ENCODE measurements around the gene TMTC2. TPM values are rescaled to one million over a fixed set of nuclear protein-coding genes. Genes with fewer than 3 reads are reported as not detected.

The TMTC2 gene
- total and polyA plus RNA-seq, 2 experiments from 2014 or later, result 1.5 to 12.0 TPM

DNA sequence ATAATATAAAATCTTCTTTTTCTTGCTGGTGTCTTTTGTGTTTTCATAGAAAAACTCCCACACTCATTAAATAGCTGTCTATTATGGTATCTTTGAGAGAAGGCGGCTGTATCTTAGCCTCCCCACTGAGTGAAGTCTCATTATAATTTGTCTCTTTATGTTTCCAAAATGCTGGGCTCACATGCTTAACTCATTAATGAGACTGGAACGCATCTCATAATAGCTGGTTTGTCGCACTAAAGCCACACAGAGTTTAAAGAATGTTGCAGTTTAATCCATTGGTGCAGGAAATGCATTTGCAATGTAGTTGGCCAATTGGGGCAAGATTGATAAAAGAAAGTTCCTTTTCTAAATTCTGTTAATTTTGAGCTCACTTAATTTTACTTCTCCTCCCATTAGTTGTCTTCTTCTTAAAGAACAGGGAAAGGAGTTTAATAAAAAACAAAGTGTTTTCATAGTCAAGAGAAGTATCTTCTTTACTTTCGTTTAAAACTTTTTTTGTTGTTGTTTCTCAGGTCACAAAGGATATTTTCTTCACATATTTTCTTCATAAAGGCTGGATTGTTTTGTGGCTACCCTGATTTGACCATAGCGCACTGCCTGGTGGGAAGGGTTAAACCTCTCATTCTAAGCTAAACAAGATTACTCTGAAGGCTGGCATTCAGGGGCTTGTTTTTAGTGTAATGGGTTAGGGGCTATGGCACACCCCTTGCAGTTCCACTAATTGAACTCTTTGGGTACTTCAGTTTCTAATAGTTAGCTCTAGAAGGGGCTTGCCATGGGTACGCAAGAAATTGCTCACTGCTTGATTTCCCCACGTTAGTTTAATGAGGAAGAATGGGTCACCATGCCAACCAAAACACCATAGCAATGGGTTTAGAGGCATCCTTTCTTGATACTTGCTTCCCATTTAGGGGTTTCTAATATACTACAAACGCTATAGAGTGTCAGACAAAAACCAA is 197.0 kb downstream of the TMTC2 start:
- H3K79me2 ChIP-seq, result no peaks in the 10 kb centered on the region
- H3K4me3 ChIP-seq, result no peak overlapping the region
- TF ChIP-seq, protein P1, sequence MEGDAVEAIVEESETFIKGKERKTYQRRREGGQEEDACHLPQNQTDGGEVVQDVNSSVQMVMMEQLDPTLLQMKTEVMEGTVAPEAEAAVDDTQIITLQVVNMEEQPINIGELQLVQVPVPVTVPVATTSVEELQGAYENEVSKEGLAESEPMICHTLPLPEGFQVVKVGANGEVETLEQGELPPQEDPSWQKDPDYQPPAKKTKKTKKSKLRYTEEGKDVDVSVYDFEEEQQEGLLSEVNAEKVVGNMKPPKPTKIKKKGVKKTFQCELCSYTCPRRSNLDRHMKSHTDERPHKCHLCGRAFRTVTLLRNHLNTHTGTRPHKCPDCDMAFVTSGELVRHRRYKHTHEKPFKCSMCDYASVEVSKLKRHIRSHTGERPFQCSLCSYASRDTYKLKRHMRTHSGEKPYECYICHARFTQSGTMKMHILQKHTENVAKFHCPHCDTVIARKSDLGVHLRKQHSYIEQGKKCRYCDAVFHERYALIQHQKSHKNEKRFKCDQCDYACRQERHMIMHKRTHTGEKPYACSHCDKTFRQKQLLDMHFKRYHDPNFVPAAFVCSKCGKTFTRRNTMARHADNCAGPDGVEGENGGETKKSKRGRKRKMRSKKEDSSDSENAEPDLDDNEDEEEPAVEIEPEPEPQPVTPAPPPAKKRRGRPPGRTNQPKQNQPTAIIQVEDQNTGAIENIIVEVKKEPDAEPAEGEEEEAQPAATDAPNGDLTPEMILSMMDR (IDR thresholded peaks at IDR 0.05; ENCODE audit: poor library complexity), result no peak
- TF ChIP-seq EZH2phosphoT487 (IDR thresholded peaks at IDR 0.05; ENCODE audit: low read depth, severe bottlenecking, unreplicated experiment), result no peak
- H3K4me1 ChIP-seq (ENCODE audit: insufficient read depth), result no peaks in the 10 kb centered on the region
- WGBS (ENCODE audit: low lambda C conversion rate, missing lambda C conversion rate), result 94% methylated on average over 8 of the region's 8 CpGs
- no peaks in the 10 kb centered on the region for H3K9me3 ChIP-seq (ENCODE audit: low read depth)
- H3K9me2 ChIP-seq (replicated peaks; ENCODE audit: insufficient read depth), result no peaks in the 10 kb centered on the region
- no peaks in the 10 kb centered on the region for H3K27me3 ChIP-seq
- H3K36me3 ChIP-seq (replicated peaks; ENCODE audit: insufficient read depth, low read depth), result no peaks in the 10 kb centered on the region
- no peak overlapping the region for H3K27ac ChIP-seq
- no peak overlapping the region for H3K4me2 ChIP-seq
- H2AFZ ChIP-seq, result no peak overlapping the region
- no peaks in the 10 kb centered on the region for H4K20me1 ChIP-seq (ENCODE audit: insufficient read depth, poor library complexity, severe bottlenecking)
- DNase-seq (ENCODE audit: low spot score), result no peak

DNA sequence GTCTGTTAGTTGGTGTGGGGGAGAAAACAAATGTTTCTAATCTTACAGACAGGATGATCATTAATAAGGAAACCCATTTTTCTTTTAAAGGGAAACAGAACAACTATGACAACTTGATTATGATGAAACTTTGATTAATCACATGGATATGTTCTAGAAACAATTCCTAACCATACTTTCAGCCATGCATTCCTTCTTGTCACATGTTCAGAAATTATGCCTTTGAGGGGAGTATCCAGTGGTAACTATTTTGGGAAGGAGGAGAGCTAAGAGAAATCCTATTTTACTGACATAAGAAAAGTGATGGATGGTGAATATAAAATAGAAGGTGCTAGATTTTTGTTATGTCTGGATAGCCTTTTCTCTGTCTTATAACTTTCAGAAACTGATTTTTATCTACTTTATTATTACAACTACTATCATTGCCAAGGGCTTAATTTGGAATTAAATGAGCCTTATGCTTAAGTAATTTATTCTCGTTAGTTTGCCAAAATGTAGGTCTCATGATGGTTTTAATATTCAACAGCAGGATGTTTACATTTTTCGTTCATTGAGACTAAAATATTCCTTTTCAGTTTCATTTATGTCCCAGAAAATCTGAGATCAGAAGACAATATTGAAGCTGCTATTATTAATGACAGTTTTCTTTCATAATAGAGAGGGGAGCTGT is 200.1 kb downstream of the TMTC2 start:
- no peaks in the 10 kb centered on the region for H3K4me1 ChIP-seq (ENCODE audit: insufficient read depth)
- H4K20me1 ChIP-seq (ENCODE audit: insufficient read depth, poor library complexity, severe bottlenecking), result no peaks in the 10 kb centered on the region
- TF ChIP-seq, protein P1 (IDR thresholded peaks at IDR 0.05; ENCODE audit: poor library complexity), result no peak
- TF ChIP-seq EZH2 (IDR thresholded peaks at IDR 0.05; ENCODE audit: borderline replicate concordance), result no peak
- no peak for TF ChIP-seq EZH2phosphoT487 (IDR thresholded peaks at IDR 0.05; ENCODE audit: low read depth, severe bottlenecking, unreplicated experiment)
- no peaks in the 10 kb centered on the region for H3K36me3 ChIP-seq (replicated peaks; ENCODE audit: insufficient read depth, low read depth)
- no peaks in the 10 kb centered on the region for H3K27me3 ChIP-seq
- H2AFZ ChIP-seq, result no peak overlapping the region
- H3K9me2 ChIP-seq (replicated peaks; ENCODE audit: insufficient read depth), result no peaks in the 10 kb centered on the region
- no peak overlapping the region for H3K4me2 ChIP-seq
- no peak overlapping the region for H3K27ac ChIP-seq
- DNase-seq (ENCODE audit: low spot score), result no peak
- WGBS (ENCODE audit: low lambda C conversion rate, missing lambda C conversion rate), result 84% methylated on average over 2 of the region's 2 CpGs
- no peaks in the 10 kb centered on the region for H3K79me2 ChIP-seq
- H3K4me3 ChIP-seq, result no peak overlapping the region
- H3K9me3 ChIP-seq (ENCODE audit: low read depth), result no peaks in the 10 kb centered on the region

DNA sequence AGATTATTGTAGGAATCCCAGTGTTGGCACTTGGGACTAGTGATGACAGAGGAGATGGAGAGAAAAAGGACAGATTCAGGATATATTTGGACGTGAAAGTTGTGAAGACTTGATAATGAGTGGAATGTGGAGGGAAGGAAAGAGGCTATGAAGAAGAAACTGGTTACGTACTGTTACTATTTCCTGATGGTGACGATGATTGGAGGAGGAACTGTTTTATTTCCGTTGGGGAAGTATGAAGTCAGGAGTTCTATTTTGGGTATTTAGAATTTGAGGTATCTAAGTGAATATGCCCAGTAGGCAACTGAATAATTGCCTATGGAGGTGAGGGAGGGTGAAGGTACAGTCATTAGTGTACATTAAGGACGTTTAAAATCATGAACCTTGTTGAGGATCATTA is 207.2 kb downstream of the TMTC2 start:
- H3K4me2 ChIP-seq, result no peak overlapping the region
- no peak overlapping the region for H2AFZ ChIP-seq
- no peak for DNase-seq (ENCODE audit: low spot score)
- no peak overlapping the region for H3K4me3 ChIP-seq
- 91% methylated on average over 5 of the region's 5 CpGs for WGBS (ENCODE audit: low lambda C conversion rate, missing lambda C conversion rate)
- TF ChIP-seq, protein P1 (IDR thresholded peaks at IDR 0.05; ENCODE audit: poor library complexity), result no peak
- no peak for TF ChIP-seq EZH2phosphoT487 (IDR thresholded peaks at IDR 0.05; ENCODE audit: low read depth, severe bottlenecking, unreplicated experiment)
- no peak for TF ChIP-seq EZH2 (IDR thresholded peaks at IDR 0.05; ENCODE audit: borderline replicate concordance)
- H3K4me1 ChIP-seq (ENCODE audit: insufficient read depth), result peaks cover 8% of the 10 kb centered on the region
- no peaks in the 10 kb centered on the region for H3K9me2 ChIP-seq (replicated peaks; ENCODE audit: insufficient read depth)
- H3K9me3 ChIP-seq (ENCODE audit: low read depth), result no peaks in the 10 kb centered on the region
- no peaks in the 10 kb centered on the region for H3K79me2 ChIP-seq
- H3K27me3 ChIP-seq, result no peaks in the 10 kb centered on the region
- H4K20me1 ChIP-seq (ENCODE audit: insufficient read depth, poor library complexity, severe bottlenecking), result no peaks in the 10 kb centered on the region
- no peak overlapping the region for H3K27ac ChIP-seq
- H3K36me3 ChIP-seq (replicated peaks; ENCODE audit: insufficient read depth, low read depth), result no peaks in the 10 kb centered on the region

Measured in hepatocyte (in vitro differentiated cells).